Suprapubic skin (tissue), 4 donors: ENCODE measurements around the gene KLHL11. TPM values are rescaled to one million over a fixed set of nuclear protein-coding genes. Genes with fewer than 3 reads are reported as not detected.

Experiments
- DNase-seq, 2 donors: peaks; one replicate each; pipeline ENCODE4 v3.0.0-alpha.2; 2019; ENCODE audit warnings: low spot score in 2 of 2
- H3K27ac ChIP-seq: fragments of 200-600 bp; sonication (generic); one replicate; pipeline ENCODE4 v1.5.1; 2019
- H3K27me3 ChIP-seq: fragments of 200-600 bp; sonication (generic); one replicate; pipeline ENCODE4 v1.5.1; 2019
- H3K36me3 ChIP-seq: fragments of 200-600 bp; sonication (generic); one replicate; pipeline ENCODE4 v1.5.1; 2019
- H3K4me1 ChIP-seq: fragments of 200-600 bp; sonication (generic); one replicate; pipeline ENCODE4 v1.5.1; 2019
- H3K4me3 ChIP-seq: fragments of 200-600 bp; sonication (generic); one replicate; pipeline ENCODE4 v1.5.1; 2019; ENCODE audit warnings: mild to moderate bottlenecking
- H3K9me3 ChIP-seq: fragments of 200-600 bp; sonication (generic); one replicate; pipeline ENCODE4 v1.5.1; 2019
- CTCF ChIP-seq, 2 donors: fragments of 200-600 bp in 1 of 2; fragments of 450-650 bp in 1 of 2; sonication (generic) in 1 of 2; IDR thresholded peaks; one replicate each; pipeline ENCODE4 v1.5.1; 2016 to 2019; ENCODE audit warnings: antibody characterized with exemption in 2 of 2, mild to moderate bottlenecking in 1 of 2, moderate library complexity in 1 of 2
- EP300 ChIP-seq: sonication (generic); formaldehyde crosslinking; IDR thresholded peaks from one replicate; pipeline ENCODE4 v1.6.1; 2017; ENCODE audit warnings: antibody characterized with exemption
- POLR2A ChIP-seq, 2 donors: fragments of 450-650 bp; IDR thresholded peaks; one replicate each; pipeline ENCODE4 v1.6.1; 2017; ENCODE audit warnings: antibody characterized with exemption in 2 of 2, mild to moderate bottlenecking in 2 of 2, moderate library complexity in 2 of 2
- POLR2AphosphoS5 ChIP-seq, 3 donors: sonication (generic); formaldehyde crosslinking; IDR thresholded peaks; one replicate each; pipeline ENCODE4 v1.6.1; 2017; ENCODE audit warnings: antibody characterized with exemption in 3 of 3
- WGBS: methylation state at CpG from one replicate; pipeline ENCODE4 v1.1.5; 2018; 5-methylcytosine and 5-hydroxymethylcytosine counted together
- total RNA-seq, 4 donors: library from RNA; depleted of rRNA; stranded (reverse); fragments of >200 nt; gene quantifications; one replicate each; pipeline ENCODE4 v1.1.0, GENCODE V29; 2016

Gene KLHL11
- total RNA-seq, 4 donors from 2014 or later, result 19.6 to 27.9 (median 21.4) TPM

- peaks cover 38% of the 10 kb centered on the region for H3K36me3 ChIP-seq
- no peaks in the 10 kb centered on the region for H3K27me3 ChIP-seq
- H3K27ac ChIP-seq, result no peak overlapping the region
- WGBS, result 74% methylated on average over 7 of the region's 7 CpGs
- no peaks in the 10 kb centered on the region for H3K9me3 ChIP-seq
- H3K4me3 ChIP-seq, result no peak overlapping the region
- TF ChIP-seq POLR2A (IDR thresholded peaks at IDR 0.05) (no peak), EP300 (no peak), POLR2AphosphoS5 (IDR thresholded peaks at IDR 0.05) (no peak), CTCF (IDR thresholded peaks at IDR 0.05) (no peak)
- H3K4me1 ChIP-seq, result no peaks in the 10 kb centered on the region
- no peak for DNase-seq
Observed at GRCh38 chr17:41823580-41823979, 41.6 kb downstream of the KLHL11 start.

GRCh38 chr17:41823141-41823524 is 42.1 kb downstream of the KLHL11 start:
- H3K27me3 ChIP-seq, result no peaks in the 10 kb centered on the region
- H3K9me3 ChIP-seq, result no peaks in the 10 kb centered on the region
- TF ChIP-seq POLR2A (IDR thresholded peaks at IDR 0.05) (no peak), EP300 (no peak)
- no peak overlapping the region for H3K27ac ChIP-seq
- WGBS, result 86% methylated on average over 1 of the region's 1 CpG
- H3K4me3 ChIP-seq, result no peak overlapping the region
- DNase-seq, result no peak
- no peaks in the 10 kb centered on the region for H3K4me1 ChIP-seq
- H3K36me3 ChIP-seq, result peaks cover 35% of the 10 kb centered on the region

GRCh38 chr17:41822216-41823140 is 42.7 kb downstream of the KLHL11 start:
- H3K4me3 ChIP-seq, result no peak overlapping the region
- no peak overlapping the region for H3K27ac ChIP-seq
- no peaks in the 10 kb centered on the region for H3K9me3 ChIP-seq
- H3K36me3 ChIP-seq, result peaks cover 28% of the 10 kb centered on the region
- H3K27me3 ChIP-seq, result no peaks in the 10 kb centered on the region
- WGBS, result 85% methylated on average over 12 of the region's 12 CpGs
- H3K4me1 ChIP-seq, result no peaks in the 10 kb centered on the region
- DNase-seq, result no peak
- no peak for TF ChIP-seq POLR2AphosphoS5 (IDR thresholded peaks at IDR 0.05)
- no peak for TF ChIP-seq POLR2A (IDR thresholded peaks at IDR 0.05)
- no peak for TF ChIP-seq EP300
- TF ChIP-seq CTCF (IDR thresholded peaks at IDR 0.05), result no peak

GRCh38 chr17:41821776-41822175 is 43.4 kb downstream of the KLHL11 start:
- Histone ChIP-seq H3K27ac (no peak overlapping the region), H3K4me3 (no peak overlapping the region), H3K9me3 (no peaks in the 10 kb centered on the region), H3K36me3 (peaks cover 21% of the 10 kb centered on the region), H3K27me3 (no peaks in the 10 kb centered on the region), H3K4me1 (no peaks in the 10 kb centered on the region)
- WGBS, result 89% methylated on average over 14 of the region's 14 CpGs
- DNase-seq, result no peak
- no peak for TF ChIP-seq CTCF (IDR thresholded peaks at IDR 0.05)
- no peak for TF ChIP-seq EP300
- TF ChIP-seq POLR2A (IDR thresholded peaks at IDR 0.05), result no peak
- TF ChIP-seq POLR2AphosphoS5 (IDR thresholded peaks at IDR 0.05), result no peak

GRCh38 chr17:41818024-41818423 is 47.2 kb downstream of the KLHL11 start:
- H3K36me3 ChIP-seq, result peaks cover 4% of the 10 kb centered on the region
- peaks cover 13% of the 10 kb centered on the region for H3K4me1 ChIP-seq
- no peaks in the 10 kb centered on the region for H3K27me3 ChIP-seq
- 97% methylated on average over 11 of the region's 20 CpGs for WGBS
- H3K4me3 ChIP-seq, result no peak overlapping the region
- no peak overlapping the region for H3K27ac ChIP-seq
- DNase-seq, result no peak
- no peaks in the 10 kb centered on the region for H3K9me3 ChIP-seq
- TF ChIP-seq EP300 (no peak), POLR2A (IDR thresholded peaks at IDR 0.05) (no peak), CTCF (IDR thresholded peaks at IDR 0.05) (no peak), POLR2AphosphoS5 (IDR thresholded peaks at IDR 0.05) (no peak)
